Activated T-cell treated with anti-CD3 and anti-CD28 coated beads, Interleukin-2, amount 50 U/mL, for 4 hours (primary cell): ENCODE data around the gene POLR3E. TPM values are rescaled to one million over a fixed set of nuclear protein-coding genes. Genes with fewer than 3 reads are reported as not detected.

Source experiments
- ATAC-seq, 2 donors: fragments of 200-7000 bp; cut with Tn5 transposase; one replicate each; pipeline ENCODE4 v1.10.0; 2021
- DNase-seq: peaks from one replicate; pipeline ENCODE4 v3.0.0-alpha.2; 2020
- H3K27me3 Mint-ChIP-seq: one replicate; pipeline ENCODE4 v1.8.0; 2021; ENCODE audit warnings: low read depth, mixed read lengths
- H3K36me3 Mint-ChIP-seq: one replicate; pipeline ENCODE4 v1.8.0; 2022; ENCODE audit warnings: mixed read lengths; ENCODE audit not compliant: insufficient read depth
- H3K4me1 Mint-ChIP-seq: one replicate; pipeline ENCODE4 v1.8.0; 2021; ENCODE audit warnings: low read depth, mixed read lengths
- H3K4me3 Mint-ChIP-seq: one replicate; pipeline ENCODE4 v1.8.0; 2021; ENCODE audit warnings: mild to moderate bottlenecking, moderate library complexity, mixed read lengths
- H3K9me3 Mint-ChIP-seq: one replicate; pipeline ENCODE4 v1.8.0; 2021; ENCODE audit warnings: mixed read lengths
- total RNA-seq, 3 donors: library from RNA; stranded (reverse); gene quantifications; one replicate each; pipeline ENCODE4 v1.2.1, GENCODE V29; 2021

POLR3E gene, protein sequence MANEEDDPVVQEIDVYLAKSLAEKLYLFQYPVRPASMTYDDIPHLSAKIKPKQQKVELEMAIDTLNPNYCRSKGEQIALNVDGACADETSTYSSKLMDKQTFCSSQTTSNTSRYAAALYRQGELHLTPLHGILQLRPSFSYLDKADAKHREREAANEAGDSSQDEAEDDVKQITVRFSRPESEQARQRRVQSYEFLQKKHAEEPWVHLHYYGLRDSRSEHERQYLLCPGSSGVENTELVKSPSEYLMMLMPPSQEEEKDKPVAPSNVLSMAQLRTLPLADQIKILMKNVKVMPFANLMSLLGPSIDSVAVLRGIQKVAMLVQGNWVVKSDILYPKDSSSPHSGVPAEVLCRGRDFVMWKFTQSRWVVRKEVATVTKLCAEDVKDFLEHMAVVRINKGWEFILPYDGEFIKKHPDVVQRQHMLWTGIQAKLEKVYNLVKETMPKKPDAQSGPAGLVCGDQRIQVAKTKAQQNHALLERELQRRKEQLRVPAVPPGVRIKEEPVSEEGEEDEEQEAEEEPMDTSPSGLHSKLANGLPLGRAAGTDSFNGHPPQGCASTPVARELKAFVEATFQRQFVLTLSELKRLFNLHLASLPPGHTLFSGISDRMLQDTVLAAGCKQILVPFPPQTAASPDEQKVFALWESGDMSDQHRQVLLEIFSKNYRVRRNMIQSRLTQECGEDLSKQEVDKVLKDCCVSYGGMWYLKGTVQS
- total RNA-seq, result 100 to 1,000 TPM; 111 to 124 (median 113) TPM

DNA sequence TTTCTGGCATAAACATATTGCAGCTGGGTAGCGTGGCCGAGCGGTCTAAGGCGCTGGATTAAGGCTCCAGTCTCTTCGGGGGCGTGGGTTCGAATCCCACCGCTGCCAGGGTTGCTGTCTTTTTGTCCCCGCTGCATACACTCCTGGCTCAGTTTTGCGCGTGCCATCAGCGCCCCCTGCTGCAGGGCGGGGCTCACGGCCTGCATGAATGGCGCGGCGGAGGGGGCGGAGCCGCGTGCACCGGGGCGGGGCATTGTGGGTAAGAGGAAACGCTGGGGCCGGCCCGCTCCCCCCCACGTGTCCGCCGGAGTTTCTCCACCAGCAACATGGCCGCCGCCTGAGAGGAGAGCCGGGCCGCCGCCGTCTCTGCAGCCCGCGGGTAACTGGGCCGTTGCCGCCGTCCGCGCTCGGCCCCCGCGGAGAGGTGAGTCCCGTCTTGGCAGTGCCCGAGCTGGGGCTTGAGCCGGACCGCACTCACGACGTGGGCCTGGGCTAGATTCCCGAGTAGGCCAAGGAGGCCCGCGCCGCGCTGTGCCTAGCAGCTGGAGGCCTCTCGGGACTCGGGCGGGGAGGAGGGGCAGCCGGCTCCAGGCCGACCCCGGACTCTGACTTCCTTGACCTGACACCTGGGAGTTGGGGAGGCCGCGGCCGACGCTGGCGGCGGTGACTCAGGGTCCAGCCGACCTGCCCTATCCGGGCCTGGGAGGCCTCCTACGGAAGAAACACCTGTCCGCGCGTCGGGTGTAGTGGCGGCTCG is at the start of gene POLR3E:
POLR3E (plus strand) TSS at position 296 of the 757 bp plus-strand sequence. CDS start 5,560 bp downstream, outside the sequence.
- no peaks in the 10 kb centered on the region for H3K27me3 Mint-ChIP-seq

DNA sequence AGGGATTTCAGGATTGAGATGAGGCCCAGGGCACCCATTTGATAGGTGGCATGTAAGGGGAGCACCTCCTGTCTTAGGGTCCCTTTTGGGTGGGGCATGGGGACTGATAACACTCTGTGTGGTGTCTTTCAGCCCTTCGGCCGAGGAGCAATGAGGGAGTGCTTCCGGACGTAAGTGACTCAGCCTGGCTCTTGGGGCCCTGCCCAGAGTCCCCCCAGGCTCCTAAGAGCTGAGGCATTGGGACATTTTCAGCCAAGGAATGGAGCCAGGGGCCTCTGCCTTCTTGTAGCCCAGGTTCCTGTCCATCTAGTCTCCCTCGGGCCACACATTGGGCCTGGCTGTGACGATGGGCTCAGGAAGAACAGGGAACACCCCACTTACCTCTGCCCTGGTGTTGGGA is 46.7 kb upstream of the POLR3E start:
- peaks cover 3% of the 10 kb centered on the region for H3K4me1 Mint-ChIP-seq
- no peaks in the 10 kb centered on the region for H3K27me3 Mint-ChIP-seq
- H3K4me3 Mint-ChIP-seq, result no peak overlapping the region
- peaks cover 43% of the 10 kb centered on the region for H3K36me3 Mint-ChIP-seq
- peaks cover 4% of the 10 kb centered on the region for H3K9me3 Mint-ChIP-seq
- no peak for DNase-seq
- no peak for ATAC-seq

More for the DNA sequence above, at the start of gene POLR3E:
- H3K4me3 Mint-ChIP-seq, result peak within 1 kb of the TSS; percentile 93
- DNase-seq (peak; percentile 100), ATAC-seq (peak; percentile 85 to 86)
- peaks cover 36% of the 10 kb centered on the region for H3K4me1 Mint-ChIP-seq
- no peaks in the 10 kb centered on the region for H3K9me3 Mint-ChIP-seq
- peaks cover 16% of the 10 kb centered on the region for H3K36me3 Mint-ChIP-seq

DNA sequence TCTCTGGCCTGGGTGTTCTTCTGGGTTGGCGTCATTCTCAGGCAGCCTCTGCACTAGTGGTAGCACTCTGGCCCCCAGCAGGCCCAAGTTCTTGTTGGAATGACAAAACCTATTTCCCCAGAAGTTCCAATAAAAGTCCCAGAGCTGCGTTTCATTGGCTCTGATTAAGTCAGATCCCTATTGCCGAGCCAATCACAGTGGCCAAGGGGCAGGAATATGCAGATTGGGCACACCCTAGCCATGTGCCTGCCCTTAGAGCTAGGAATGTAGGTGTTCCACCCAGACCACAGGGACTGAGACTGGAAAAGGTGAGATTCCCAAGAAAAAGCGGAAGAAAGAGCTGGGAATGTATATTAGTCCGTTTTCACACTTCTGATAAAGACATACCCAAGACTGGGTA is 44.9 kb upstream of the POLR3E start:
- H3K9me3 Mint-ChIP-seq, result peaks cover 4% of the 10 kb centered on the region
- no peaks in the 10 kb centered on the region for H3K27me3 Mint-ChIP-seq
- peaks cover 41% of the 10 kb centered on the region for H3K36me3 Mint-ChIP-seq
- H3K4me1 Mint-ChIP-seq, result peaks cover 3% of the 10 kb centered on the region
- DNase-seq, result no peak
- no peak overlapping the region for H3K4me3 Mint-ChIP-seq
- no peak for ATAC-seq

DNA sequence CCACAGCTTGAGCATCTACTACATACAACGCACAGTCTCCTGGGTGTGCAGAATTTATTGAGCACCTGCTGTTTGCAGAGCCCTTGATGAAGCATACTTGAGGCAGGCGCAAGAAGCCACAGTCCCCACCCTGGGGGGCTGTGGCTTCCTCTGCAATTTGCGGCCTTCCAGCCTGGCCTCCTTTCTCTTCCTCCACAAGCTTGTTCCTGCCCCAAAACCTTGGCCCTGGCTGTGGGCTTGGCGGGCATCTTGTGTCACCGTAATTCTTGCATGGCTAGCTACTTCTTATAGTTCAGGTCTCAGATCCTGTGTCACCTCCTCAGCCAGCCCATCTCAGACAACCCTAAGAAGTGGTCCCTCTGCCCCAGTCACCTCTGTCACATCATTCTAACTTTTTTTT is 43.9 kb upstream of the POLR3E start:
- ATAC-seq (no peak), DNase-seq (no peak)
- Mint-ChIP-seq H3K36me3 (peaks cover 46% of the 10 kb centered on the region), H3K9me3 (peaks cover 4% of the 10 kb centered on the region), H3K4me3 (no peak overlapping the region), H3K27me3 (no peaks in the 10 kb centered on the region), H3K4me1 (peaks cover 3% of the 10 kb centered on the region)

DNA sequence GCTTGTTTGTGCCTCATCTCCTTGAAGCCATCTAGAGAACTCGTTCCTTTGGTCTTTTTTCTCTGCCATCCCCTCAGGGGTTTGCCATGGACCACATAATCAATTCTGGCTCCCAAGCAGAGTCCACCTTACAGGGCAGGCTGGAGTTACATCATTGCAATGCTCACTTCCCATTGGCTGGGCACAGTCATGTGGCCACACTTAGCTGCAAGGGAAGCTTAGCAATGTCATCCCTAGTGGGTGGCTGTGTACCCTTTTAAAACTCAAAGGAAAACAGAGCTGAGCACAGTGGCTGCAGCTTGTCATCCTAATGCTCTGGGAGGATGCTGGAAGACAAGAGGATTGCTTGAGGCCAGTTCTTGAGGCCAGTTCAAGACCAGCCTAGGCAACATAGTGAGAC is 41.9 kb upstream of the POLR3E start:
- Mint-ChIP-seq H3K4me3 (no peak overlapping the region), H3K9me3 (peaks cover 4% of the 10 kb centered on the region), H3K27me3 (no peaks in the 10 kb centered on the region), H3K4me1 (peaks cover 3% of the 10 kb centered on the region), H3K36me3 (peaks cover 53% of the 10 kb centered on the region)
- ATAC-seq (no peak), DNase-seq (no peak)

DNA sequence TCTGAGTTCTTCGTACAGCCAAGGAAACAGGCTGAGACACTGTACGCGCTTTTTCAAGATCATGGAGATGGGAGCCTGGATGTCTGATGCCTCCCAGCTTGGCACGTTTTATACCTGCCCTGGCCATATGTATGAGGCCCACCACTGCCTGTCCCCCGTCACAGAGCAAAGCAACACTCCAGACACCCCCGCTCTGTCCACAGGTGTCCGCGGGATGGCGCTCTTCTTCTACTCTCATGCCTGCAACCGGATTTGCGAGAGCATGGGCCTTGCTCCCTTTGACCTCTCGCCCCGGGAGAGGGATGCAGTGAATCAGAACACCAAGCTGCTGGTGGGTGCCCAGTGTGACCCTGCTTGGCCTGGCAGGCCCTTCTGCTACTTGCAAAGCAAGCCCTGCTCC is 39.8 kb upstream of the POLR3E start:
- peaks cover 52% of the 10 kb centered on the region for H3K36me3 Mint-ChIP-seq
- DNase-seq (no peak), ATAC-seq (no peak)
- H3K4me3 Mint-ChIP-seq, result no peak overlapping the region
- H3K4me1 Mint-ChIP-seq, result peaks cover 8% of the 10 kb centered on the region
- H3K9me3 Mint-ChIP-seq, result peaks cover 4% of the 10 kb centered on the region
- H3K27me3 Mint-ChIP-seq, result no peaks in the 10 kb centered on the region

DNA sequence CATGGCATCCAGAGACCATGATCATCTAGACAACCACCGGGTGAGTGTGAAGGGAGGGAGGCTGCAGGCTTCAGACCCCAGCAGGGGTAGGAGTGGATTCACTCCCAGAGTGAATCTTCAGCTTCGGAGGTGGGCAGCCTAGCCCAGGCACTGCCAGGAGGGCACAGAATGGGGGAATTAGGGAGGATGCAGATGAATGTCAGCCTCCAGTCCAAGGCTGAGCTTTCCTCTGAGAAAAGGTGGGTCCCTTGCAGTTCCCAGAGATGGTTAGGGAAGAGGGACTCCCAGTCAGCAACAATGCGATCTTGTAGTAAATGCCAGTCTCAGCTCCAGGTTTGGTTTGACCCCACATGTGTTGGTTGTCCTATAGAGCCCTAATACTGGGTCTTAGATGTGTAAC is 36.7 kb upstream of the POLR3E start:
- H3K9me3 Mint-ChIP-seq, result no peaks in the 10 kb centered on the region
- peaks cover 13% of the 10 kb centered on the region for H3K4me1 Mint-ChIP-seq
- no peak overlapping the region for H3K4me3 Mint-ChIP-seq
- ATAC-seq (no peak), DNase-seq (no peak)
- H3K27me3 Mint-ChIP-seq, result no peaks in the 10 kb centered on the region
- H3K36me3 Mint-ChIP-seq, result peaks cover 40% of the 10 kb centered on the region

DNA sequence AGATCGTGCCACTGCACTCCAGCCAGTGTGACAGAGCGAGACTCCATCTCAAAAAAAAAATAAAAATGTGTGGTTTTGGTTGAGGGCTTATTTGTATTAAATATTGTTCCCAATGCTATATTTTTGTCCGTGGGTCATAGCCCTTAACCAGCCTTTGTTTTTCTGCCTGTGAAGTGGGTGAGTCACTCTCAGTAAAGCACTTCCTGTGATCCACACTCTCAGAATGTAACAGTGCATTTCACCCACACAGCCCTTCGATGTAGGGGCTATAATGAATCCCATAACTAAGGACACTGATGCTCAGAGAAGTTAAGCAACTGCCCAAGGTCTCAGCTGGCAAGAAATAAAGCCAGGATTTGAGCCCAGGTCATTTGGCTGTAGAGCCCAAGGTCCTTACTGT is 34.7 kb upstream of the POLR3E start:
- Mint-ChIP-seq H3K4me3 (no peak overlapping the region), H3K36me3 (peaks cover 40% of the 10 kb centered on the region), H3K4me1 (peaks cover 13% of the 10 kb centered on the region), H3K27me3 (no peaks in the 10 kb centered on the region), H3K9me3 (no peaks in the 10 kb centered on the region)
- DNase-seq, result no peak
- ATAC-seq, result peak; percentile 76 to 85

DNA sequence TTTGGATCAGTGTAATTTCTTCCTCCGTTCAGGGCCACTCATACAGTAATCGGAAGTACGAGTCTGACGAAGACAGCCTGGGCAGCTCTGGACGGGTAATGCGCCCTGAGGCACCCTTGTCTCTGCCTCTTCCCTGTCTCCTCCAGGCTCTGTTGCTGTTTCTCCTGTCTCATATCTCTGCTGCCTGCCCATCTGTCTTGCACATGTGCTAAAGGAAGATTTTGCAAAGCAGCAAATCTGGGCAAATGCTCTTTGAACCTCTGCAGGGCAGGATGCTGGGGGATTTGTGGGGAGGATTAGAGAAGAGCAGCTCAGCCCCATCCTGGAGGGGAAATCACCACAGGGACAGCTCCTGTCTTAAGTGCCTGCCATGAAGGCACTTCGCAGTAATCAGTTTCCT is 32.4 kb upstream of the POLR3E start:
- Mint-ChIP-seq H3K9me3 (no peaks in the 10 kb centered on the region), H3K27me3 (no peaks in the 10 kb centered on the region), H3K36me3 (peaks cover 27% of the 10 kb centered on the region), H3K4me1 (peaks cover 13% of the 10 kb centered on the region), H3K4me3 (no peak overlapping the region)
- no peak for DNase-seq
- ATAC-seq, result no peak

DNA sequence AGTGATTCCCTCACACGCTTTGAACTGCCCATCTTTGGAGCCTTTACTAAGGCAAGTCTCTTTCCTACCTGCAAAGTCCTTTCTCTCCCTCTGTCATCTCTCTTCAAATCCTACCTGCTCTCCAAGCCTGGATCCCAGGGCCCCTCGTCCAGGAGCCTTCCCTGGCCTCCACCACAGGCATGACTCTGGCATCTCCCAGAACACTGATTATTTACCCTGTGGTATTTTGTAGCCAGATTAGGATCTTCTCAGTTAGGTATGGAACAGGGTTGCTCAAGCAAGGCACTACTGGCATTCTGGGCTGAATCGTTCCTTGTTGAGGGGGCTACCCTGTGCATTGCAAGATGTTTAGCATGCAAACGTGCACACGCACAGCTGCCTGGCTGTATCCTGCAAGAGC is 31.9 kb upstream of the POLR3E start:
- peaks cover 24% of the 10 kb centered on the region for H3K36me3 Mint-ChIP-seq
- no peak for DNase-seq
- no peak for ATAC-seq
- no peaks in the 10 kb centered on the region for H3K27me3 Mint-ChIP-seq
- peaks cover 13% of the 10 kb centered on the region for H3K4me1 Mint-ChIP-seq
- H3K9me3 Mint-ChIP-seq, result no peaks in the 10 kb centered on the region
- no peak overlapping the region for H3K4me3 Mint-ChIP-seq

DNA sequence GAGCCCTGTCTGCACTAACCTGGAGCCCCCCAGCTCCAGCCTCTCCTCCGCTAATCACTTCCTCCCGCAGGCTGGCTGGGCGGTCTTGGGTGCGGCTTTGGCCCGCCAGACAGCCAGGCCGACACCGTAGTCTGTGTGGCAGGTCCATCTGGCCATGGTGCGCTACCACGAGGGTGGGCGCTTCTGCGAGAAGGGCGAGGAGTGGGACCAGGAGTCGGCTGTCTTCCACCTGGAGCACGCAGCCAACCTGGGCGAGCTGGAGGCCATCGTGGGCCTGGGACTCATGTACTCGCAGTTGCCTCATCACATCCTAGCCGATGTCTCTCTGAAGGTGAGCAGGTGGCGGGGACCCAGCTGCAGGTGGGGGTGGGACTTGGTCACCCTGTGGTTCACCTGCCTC is 30.7 kb upstream of the POLR3E start:
- Mint-ChIP-seq H3K9me3 (no peaks in the 10 kb centered on the region), H3K27me3 (no peaks in the 10 kb centered on the region), H3K36me3 (peaks cover 21% of the 10 kb centered on the region), H3K4me1 (peaks cover 15% of the 10 kb centered on the region), H3K4me3 (no peak overlapping the region)
- ATAC-seq, result no peak
- no peak for DNase-seq

DNA sequence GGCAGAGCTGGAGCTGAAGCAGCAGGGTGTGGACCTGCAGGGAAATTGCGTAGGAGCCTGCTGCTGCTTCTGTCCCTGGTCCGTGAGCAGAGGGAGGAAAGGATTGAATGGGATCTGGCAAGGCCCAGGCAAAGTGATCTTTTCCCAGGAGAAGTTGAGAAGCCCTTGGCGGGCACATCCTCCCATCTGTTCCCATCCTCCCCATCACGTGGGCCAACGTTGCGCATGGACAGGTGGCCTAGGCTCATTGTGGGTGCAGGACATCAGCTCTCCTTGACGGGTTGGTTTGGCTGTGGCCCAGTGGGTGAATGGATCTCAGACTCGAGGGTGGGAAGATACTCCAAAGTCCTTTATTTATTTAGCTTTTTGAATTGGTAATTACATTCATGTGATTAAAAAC is 29.4 kb upstream of the POLR3E start:
- Mint-ChIP-seq H3K9me3 (no peaks in the 10 kb centered on the region), H3K4me1 (peaks cover 7% of the 10 kb centered on the region), H3K27me3 (no peaks in the 10 kb centered on the region), H3K4me3 (no peak overlapping the region), H3K36me3 (peaks cover 24% of the 10 kb centered on the region)
- DNase-seq (no peak), ATAC-seq (no peak)

DNA sequence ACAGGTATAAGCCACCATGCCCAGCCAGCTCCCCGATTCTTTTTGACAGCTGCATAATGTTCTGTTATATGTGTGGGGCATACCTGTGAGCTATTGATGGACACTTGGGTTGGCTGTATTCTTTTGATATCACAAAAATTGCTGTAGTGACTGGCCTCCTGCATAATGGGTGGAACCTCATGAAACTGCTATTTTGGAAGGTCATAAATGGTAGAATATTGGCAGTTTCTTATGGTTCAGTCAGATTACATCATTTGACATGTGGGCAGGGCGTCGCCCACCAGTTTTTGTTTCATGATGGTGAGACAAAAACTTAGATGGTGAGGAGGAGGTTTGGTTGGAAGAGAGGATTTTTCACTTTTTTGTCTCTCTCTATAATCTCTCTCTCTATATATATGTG is 26.7 kb upstream of the POLR3E start:
- H3K36me3 Mint-ChIP-seq, result peaks cover 20% of the 10 kb centered on the region

DNA sequence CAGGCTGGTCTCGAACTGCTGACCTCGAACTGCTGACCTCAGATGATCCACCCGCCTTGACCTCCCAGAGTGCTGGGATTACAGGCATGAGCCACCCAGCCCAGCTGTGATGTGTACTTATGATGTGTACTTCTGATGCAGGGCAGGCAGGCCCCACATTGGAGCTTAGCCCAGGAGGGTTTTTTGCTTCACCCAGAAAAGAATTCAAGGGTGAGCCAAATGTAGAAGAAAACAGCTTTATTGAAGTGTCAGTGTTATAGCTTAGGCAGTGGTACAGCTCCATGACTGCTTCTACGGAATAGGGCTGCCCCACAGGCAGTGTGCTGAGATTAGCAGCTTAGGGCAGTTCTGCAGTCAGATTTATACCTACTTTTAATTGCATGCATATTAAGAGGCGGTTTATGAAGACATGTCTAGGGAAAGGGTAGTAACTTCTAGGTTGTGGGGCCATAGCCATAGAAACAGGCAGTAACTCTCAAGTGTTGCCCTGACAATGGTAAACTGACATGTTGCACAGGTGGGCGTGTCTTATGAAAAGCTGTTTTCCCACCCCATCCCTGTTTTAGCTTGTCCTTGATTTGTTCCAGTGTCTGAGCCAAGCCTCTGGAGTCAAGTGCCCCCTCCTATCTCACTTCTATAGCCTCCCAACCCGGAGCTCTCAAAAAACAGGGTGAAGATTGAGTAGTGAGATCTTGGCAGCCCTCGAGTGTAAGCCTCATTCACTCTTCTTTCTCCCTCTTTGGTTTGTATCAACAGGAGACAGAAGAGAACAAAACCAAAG is 24.1 kb upstream of the POLR3E start:
- ATAC-seq (no peak), DNase-seq (no peak)
- no peak overlapping the region for H3K4me3 Mint-ChIP-seq
- peaks cover 2% of the 10 kb centered on the region for H3K4me1 Mint-ChIP-seq
- peaks cover 19% of the 10 kb centered on the region for H3K36me3 Mint-ChIP-seq
- H3K27me3 Mint-ChIP-seq, result no peaks in the 10 kb centered on the region
- H3K9me3 Mint-ChIP-seq, result no peaks in the 10 kb centered on the region

More for the DNA sequence above, 26.7 kb upstream of the POLR3E start:
- Mint-ChIP-seq H3K27me3 (no peaks in the 10 kb centered on the region), H3K9me3 (no peaks in the 10 kb centered on the region), H3K4me3 (no peak overlapping the region), H3K4me1 (peaks cover 2% of the 10 kb centered on the region)
- DNase-seq (no peak), ATAC-seq (no peak)
